Measurements from ENCODE around the gene RAP1GAP.
A peak's percentile ranks its signal among the peaks of the same experiment; 100 is the strongest.

The RAP1GAP gene

DNA sequence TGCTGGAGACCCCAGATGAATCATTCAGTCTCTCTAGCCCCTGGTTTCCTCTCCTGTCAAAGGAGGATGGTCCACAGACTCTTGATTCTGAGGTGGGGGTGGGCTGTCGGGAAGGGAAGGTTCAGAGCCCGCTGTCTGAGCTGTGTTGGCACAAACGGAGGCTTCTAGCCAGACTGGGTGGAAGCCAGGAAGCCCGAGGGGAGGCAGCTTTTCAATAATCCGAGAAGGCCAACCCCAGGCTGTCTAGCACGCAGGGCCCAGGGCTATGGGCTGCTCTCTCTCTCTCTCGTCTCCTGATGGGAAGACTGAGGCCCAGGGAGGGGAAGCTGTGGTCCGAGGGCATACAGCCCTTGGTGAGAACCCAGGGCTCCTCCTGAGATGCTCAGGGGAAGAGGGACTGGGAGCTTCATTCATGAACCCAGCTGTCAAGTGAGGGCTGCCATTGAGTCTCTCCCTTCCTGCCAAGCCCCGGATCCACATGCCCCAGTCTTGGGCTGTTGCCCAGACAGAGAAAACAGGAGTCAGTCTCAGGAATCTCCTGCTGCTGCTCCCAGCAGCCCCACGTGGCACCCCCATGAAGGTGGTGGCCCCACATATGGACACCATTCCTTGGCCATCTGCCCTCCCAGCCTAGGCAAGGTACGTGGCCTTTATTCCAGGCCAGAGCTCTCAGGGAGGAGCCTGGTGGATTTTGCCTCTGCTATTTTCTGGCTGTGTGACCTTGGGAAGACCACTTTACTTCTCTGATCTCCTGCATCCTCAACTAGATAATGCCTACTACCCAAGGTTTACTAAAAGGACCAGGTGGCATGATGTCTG lies 44.4 kb downstream of the RAP1GAP start:
- no peak for DNase-seq

DNA sequence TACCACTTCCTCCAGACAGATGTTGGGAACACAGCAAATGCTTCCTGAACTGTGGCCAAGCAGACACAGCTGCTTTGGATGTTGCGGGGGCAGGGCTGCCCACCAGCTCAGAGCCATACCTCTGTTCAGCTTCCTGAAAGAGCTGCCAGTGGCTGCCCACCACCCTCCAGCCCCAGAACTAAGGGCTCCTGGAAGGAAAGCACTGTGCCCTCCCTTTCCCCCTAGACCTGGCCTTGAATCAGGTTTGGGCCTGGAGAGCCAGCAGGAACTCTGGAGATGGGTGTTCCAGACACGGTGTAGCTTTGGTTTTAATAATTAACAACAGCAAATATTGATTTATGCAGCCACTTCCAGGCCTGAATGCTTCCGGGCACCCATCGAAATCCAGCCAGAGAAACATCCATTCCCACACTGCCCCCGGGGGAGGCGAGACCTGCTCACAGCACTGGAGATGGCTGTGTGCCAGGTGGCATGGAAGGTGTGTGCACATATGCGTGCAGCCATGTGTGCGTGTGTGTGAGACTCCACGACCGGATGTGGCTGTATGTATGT lies 45.7 kb downstream of the RAP1GAP start:
- DNase-seq = no peak

DNA sequence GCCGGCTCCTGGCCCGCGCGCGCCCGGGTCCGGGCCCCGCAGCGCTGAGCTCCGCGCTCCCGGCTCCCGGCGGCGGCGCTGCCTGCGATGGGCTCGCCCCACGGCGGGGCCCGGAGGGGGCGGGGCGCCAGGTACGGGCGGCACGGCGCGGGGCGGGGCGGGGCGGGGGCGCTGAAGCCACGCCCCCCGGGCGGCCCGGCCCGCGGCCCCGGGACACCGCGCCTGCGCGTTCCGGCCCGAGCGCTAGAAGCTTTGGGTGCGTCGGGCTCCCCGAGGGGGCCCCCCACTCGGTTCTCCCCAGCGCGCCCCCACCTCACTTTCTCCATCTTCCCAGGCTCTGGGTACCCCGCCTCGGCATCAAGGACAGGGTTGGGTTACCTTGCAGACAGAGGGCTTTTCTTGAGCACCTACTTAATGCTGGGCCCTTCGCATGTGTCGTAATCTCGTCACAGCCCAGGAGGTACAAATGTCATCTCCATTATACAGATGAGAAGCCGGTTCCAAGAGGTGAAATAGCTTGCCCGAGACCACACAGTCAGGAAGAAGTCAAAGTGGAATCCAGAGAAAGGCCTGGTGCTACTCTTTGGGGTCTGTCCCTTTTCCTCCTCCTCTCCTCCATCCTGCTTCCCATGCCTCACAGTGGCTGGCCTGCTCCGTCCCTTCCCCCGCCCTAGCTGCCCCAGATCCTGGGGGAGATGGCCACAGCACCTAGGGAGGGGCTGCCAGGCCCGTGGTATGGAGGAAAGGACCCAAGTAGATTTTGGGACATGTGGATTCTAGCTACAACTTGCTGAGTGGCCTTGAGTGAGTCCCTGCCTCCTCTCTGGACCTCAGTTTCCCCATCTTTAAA lies 46.5 kb downstream of the RAP1GAP start:
- DNase-seq = peak in 1 of 2 experiments; percentile 59

DNA sequence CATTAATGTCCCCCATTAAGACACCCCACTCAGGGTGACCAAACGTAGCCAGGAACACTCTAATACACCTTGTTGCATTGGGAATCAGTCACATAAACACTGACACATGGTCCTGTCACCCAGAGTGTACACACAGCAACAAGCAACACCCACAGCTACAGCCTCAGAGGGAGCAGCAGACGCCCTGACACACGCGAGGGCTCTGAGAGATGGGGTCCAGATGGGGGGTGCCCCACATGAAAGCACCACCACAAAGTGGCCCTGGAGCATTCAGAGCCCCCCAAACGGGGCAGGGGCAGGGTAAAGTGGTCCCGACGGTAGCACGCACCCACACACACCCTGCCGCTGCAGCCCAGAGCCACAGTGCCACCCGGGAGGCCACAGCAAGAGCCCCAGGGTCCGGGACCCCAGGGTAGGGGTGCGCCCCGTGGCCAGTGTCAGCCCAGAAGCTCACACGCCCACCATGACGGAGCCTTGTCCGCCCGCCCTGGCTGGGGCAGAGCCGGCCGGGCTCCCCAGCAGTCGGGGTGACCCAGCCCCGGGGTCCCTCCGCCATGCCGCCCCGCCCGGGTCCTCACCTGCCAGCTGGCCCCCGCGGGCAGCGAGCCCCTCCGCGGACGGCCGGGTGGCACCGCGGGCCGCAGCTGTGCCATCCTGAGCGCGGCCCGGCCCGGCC lies 47.3 kb downstream of the RAP1GAP start:
- DNase-seq = no peak

DNA sequence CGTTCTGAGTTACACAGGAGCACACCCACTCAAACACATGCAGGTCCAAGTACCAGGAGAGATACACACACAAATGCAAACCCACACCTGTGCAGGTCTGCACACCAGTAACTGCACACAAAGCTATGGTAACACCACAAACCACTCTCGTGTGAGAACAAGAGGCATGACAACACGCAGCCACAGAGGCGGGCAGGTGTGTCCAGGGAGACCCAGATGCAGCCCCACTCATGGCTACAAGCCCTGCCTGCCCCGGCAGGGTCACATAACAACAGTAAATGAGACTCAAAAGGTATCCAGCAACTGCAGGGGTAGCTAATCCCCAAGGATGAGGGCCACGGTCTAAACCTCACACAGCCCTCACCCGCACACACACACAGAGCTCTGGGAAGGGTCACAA lies 48.1 kb downstream of the RAP1GAP start:
- no peak for DNase-seq

DNA sequence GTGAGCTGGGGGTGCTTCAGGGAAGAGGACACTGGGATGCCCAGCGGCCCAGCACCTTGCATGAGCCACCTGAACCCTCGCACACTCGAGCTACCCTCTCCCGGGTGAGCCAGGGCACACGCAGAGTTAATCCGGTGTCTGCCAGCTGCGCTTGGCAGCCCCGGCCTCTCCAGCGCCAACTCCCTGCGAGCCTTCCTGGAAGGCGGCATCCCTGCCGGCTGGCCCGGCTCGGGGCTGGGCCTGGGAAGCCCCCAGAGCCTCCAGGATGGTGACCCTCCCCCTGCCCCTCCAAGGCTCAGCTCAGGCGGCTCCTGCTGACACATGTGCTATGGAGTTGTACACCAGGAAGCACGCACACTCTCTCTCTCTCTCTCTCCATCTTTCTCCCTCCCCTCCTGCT lies 48.7 kb downstream of the RAP1GAP start:
- DNase-seq = peak in 1 of 2 experiments; percentile 12

DNA sequence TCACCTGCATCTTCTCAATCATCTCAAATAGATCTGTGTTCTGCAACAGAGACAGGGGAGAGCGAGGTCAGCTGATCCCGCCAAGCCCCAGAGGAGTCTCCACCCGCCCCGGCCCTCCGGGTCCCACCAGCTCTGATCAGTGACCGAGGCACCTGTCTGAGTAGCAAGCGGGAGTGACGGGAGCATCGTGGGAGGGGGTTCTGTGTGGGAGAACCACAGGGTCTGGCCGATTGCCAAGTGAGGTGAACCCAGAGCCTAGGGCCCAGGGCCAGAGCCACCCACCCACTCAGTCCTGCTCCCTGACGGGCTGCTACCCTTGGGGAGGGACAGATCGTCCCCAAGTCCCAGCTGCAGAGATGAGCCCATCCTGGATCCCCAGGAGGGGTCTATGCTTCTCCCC lies 49.1 kb downstream of the RAP1GAP start:
- no peak for DNase-seq

DNA sequence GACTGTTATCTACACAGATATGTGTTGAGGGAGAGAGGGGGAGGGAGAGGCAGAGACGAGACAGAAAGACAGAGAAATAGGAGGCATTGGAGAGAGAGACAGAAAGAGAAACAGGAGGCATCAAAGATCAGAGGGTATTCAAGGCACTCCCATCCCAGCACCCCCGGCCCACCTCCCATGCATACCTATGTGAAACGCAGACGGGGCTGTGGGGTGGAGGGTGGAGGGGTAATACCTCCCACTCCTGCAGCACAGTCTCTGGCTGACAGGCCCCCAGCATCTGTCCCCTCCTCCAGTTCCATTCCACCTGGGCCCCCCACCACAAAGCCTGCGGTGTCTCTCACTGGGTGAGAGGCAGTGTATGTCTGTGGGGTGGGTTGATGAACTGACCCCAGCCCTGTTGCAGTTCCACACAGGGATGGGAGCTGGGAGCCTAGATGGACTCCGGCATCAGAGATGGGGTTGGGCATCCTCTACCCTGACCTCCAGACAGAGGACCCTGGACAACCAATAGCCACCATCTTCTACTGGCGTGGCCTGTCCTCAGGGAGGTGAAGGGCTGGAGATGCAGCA lies 49.7 kb downstream of the RAP1GAP start:
- DNase-seq = no peak

DNA sequence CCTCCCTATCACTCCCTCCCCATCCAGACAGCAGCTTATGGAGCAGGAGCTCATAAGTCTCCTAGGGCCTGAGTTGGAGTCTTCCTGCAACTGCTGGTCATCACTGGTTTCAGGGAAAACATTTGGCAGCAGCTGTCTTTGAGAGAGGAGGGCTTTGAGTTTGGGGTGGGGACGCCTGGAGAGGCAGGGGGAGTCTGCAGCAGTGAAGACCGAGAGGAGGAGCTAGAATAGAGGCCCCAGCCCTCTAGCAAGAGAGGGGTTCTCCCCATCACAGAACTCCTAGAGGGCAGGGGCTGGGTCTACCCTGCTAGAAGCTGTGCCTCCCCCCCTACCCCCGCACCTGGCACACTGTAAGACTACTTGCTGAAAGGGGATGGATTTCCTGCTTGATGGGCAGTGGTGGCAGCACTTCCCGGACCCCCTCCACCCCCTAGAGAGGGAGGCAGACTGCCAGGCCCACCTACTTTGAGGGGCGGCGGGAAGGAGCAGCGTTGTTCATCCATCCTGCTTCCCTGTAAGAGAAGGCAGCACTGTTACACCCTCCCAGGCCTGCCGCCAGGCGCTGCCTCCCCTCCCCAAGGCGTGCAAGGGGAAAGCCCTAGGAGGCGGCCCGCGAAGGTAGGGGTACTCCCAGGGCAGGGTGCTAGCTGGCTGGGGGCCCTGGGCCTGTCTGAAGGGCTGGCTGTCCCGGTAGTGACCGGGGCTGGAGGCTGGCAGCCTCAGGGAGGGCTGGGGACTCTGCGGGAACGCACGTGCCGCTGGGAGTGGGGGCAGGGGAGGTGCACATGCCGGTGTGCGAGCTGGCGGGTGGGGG lies 50.4 kb downstream of the RAP1GAP start:
- DNase-seq = no peak

DNA sequence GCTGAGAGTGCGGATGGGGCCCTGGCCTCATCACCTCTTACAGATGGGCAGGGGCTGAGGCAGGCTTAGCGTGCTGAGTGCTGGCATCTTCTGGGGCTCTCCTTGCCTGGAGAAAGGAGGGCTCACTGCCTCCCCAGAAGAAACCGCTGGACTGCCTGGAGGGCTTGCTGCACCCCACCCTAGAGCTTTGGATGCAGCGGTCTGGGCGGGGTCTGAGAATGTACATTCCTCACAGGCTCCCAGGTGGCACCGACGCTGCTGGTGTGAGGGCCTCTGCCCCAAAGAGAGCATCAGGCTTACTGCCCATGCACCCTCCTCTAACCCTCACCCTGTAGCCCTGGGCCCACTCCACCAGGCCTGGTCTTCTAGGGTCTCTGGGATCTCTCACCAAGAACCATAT lies 51.1 kb downstream of the RAP1GAP start:
- no peak for DNase-seq

DNA sequence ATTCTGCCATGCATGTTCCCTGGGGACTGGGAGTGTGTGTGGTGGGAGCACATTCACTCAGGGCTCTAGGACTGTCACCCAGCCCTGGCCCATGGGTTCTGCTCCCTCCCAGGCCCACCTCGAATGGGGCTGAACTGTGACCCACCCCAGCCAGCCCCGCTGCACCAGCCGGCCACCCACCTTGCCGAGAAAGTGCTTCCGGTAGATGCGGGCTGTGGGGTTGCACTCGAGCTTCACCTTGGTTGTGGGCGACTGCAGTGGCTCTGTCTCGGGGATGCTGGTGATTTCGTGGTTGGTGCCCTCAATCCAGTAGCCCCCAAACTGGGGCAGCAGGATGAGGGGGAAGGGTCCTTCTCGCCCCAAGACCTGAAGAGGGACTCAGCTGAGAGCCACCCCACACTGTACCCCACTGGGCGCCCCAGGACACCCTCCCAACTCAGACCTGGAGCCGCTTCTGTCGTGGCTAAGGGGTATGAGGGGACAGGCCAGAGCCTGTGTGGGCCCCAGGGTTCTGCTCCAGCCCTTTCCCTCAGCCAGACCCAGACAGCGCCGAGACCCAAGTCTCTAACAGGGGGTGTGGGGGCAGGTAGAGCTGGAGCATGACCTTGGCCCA lies 51.9 kb downstream of the RAP1GAP start:
- DNase-seq = no peak

DNA sequence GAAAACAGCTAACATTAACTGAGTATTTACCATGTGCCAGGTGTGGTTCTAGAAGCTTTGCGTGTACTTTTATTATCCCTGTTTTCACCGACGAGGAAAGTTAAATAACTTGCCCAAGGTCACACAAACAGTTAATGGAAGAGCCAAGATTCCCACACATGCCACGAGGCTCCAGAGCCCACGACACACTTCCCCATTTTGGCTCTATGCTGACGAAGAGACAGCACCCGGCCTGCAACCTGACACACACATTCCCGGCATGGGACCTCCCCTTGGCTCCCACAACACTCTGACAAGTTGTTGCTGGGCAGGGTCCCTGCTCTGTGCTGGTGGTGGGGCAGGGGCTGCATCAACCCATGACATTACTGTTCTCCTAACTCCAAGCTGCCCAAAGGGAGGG lies 52.8 kb downstream of the RAP1GAP start:
- no peak for DNase-seq

DNA sequence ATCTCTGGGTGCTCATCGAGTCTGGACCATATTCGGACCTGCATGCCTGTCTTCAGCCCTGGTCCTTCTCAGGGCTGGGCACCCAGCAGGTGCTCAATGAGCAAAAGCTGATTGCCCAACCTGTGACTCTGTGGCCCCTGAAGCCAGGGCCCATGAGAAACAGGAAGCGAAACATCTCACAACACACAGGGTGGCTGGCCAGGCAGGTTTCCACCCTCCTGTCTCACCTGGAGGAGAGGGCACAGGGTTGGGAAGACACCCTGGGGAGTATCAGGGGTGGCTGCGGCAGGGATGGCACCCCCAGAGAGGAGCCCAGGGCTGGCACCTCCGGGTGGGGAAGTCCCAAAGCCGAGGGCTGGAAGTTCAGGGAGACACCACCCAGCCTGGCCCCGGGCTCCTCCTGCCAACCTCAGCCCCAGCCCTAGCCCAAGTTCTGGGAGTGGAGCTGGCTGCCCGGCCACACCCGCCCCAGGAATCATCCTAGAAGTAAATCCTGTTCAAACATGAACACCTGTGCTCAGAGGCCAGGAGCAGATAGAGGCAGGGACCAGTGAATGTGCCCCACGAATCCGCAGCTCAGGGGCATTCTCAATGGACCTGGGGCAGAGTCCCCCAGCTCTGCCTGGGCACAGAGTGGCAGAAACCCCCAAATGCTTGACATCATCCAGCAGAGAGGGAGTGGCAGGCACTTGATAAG lies 54.6 kb downstream of the RAP1GAP start:
- DNase-seq = no peak

DNA sequence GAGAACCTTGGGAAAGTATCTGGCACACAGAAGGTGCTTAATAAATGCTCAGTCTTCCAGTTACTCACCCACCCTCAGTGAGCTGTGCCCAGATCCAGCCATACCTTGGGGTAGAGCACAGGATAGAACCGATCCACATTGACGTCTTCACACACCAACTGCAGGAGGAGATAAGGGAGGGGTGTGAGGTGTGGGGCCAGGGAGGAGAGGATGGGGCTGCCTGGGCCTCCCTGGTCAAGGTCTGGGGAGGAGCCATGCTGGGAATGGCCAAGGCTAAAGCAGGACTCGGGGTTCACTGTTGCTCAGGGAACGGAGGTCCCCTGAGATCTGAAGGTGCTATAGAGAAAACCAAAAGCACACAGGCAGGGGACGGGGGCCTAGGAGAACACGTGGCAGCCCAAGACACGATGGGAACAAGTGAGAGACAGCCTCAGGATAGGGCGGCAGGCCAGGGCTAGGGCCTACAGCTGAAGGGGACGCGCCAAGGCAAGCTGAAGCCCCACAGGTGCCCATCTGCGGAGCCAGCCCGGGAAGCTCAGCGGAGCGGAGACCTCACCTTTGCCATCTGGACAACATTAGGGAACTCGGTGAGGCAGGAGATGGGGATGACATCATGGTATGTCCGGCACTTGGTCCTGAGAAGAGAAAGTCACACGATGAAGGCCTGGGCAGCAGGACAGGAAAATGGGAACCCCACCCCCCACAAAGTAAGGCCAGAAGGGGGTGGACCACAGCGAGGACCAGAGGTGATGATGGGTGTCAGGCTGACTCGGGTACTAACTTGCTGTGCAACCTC lies 55.9 kb downstream of the RAP1GAP start:
- no peak for DNase-seq

DNA sequence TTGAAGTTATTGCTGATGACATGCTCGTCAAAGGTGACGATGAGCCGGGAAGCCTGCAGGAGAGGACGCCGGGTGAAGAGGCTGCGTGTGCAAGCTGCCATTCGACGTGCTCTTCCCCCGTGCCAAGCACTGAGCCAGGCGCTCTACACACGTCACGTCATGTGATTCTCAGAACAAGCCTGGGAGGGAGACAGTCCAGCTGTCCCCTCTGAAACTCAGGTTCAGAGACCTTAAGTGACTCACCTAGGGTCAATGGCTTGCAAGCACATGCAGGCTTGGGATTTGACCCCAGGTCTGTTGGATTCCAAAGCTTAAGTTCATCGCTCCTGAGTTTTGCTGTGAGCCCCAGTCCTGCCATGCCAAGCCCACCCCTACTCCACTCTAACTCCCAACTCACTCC lies 57.1 kb downstream of the RAP1GAP start:
- DNase-seq = no peak

DNA sequence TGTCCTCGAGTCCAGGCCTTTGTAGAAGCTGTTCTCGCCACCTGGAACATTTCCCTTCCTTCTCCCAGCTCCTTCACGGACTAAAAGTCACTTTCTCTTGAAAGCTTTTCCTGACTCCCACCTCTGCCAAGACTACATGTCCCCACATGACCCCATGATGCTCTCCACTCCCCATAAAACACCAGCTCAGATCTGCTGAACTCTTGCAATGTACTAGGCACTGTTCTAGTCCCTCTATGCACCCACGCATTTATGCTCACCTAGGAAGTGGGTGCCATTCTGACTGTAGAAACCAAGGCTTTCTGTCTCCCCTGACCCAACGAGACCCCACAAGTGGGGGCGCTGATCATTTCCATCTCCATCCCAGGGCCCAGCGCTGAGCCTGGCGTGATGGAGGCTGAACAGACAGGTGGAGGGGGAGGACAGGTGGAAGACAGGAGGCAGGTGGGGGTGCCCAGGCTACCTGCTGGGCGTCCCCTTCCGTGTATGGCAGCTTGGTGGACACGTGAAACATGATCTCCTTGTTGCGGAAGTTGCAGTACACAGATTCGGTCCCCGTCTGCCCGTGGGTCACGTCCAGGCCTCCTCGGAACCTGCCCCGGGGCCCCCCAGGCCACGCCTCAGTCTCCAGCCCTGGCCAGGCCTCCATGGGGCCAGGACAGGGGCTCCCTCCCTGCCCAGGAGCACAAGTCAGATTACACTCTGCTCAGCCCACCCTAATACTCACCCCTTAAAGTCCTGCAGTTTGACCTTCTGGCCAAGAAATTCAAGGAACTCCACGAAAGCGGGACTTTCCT lies 58.0 kb downstream of the RAP1GAP start:
- DNase-seq = no peak

DNA sequence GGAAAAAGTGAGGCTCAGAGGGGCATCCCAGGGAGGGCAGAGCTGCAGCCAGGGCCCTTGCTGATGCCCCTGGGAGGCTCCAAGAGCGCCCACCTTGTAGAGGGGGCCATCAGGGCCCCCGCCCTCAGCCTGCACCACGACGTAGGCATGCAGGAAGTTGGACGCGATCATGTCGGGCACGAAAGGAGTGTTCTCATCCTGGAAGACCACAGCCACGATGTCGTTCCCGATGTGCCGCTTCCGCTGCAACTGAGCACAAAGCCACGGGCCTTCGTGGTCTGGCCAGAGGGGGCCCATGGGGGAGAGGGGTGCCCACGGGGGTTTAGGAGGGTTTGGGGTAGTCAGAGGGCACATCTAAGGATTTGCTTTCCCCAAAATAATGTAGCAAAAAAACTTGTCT lies 59.1 kb downstream of the RAP1GAP start:
- DNase-seq = no peak

DNA sequence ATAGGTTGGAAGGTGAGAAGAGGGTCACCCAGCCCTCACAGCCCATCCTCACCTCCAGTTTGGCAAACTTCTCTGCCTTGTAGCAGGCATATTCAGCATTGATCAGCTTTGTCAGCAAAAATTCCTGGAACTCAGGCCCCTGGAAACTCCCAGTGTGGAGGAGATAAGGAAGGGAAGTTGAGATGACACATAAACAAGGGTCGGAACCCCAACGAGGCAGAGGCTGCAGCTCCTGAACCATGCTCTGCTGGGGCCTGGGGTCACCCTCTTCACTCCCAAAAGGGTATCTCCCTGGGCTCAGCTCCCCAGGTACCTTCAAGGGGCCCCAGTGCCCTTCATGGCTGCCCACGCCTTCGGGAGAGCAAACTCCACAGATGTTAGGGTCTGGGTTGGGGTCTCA lies 60.4 kb downstream of the RAP1GAP start:
- no peak for DNase-seq

All from NCI-H526 (cell line).